IPS-15b (cell line): ENCODE results near the gene PTBP3.
"Not testable (repeated sequence)": the region's sequence is repeated elsewhere in the genome, so short reads cannot be mapped to it uniquely, and the experiment has no call there.

Experiments used
- H3K27me3 ChIP-seq: one replicate; pipeline ENCODE4 v1.6.1; 2013; ENCODE audit warnings: low read length; ENCODE audit not compliant: control insufficient read depth, insufficient read depth
- H3K36me3 ChIP-seq: one replicate; pipeline ENCODE4 v1.6.1; 2013; ENCODE audit warnings: low read length; ENCODE audit not compliant: control insufficient read depth, insufficient read depth
- H3K4me1 ChIP-seq: one replicate; pipeline ENCODE4 v1.6.1; 2013; ENCODE audit warnings: mild to moderate bottlenecking, low read length; ENCODE audit not compliant: control insufficient read depth, insufficient read depth
- H3K4me3 ChIP-seq: one replicate; pipeline ENCODE4 v1.5.1; 2013; ENCODE audit warnings: low read depth, low read length
- H3K9ac ChIP-seq: one replicate; pipeline ENCODE4 v1.6.1; 2013; ENCODE audit warnings: low read depth, mild to moderate bottlenecking, low read length
- H3K9me3 ChIP-seq: one replicate; pipeline ENCODE4 v1.6.1; 2013; ENCODE audit warnings: mild to moderate bottlenecking, low read length; ENCODE audit not compliant: control insufficient read depth, insufficient read depth

Gene PTBP3

DNA sequence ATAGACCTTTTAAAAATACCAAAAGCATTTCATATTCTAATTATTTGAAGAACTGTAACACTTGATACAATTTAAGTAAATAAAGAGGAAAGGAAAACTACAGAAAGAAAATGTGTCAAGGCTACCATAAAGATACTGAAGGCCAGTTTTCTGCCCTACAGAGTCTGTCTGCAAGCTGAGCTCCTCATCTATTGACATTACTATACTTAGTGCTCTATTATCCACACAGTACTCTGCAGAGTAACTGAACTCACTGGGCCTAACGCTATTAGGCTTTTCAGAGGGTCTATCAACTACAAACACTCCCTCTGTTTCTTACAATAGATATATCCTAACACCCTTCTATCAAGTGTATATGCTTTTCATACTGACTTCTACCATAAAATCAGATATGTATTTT lies 101.2 kb downstream of the PTBP3 start:
- Histone ChIP-seq H3K4me1 (no peaks in the 10 kb centered on the region), H3K4me3 (no peak overlapping the region), H3K9me3 (no peaks in the 10 kb centered on the region), H3K27me3 (no peaks in the 10 kb centered on the region), H3K9ac (no peak overlapping the region), H3K36me3 (no peaks in the 10 kb centered on the region)

DNA sequence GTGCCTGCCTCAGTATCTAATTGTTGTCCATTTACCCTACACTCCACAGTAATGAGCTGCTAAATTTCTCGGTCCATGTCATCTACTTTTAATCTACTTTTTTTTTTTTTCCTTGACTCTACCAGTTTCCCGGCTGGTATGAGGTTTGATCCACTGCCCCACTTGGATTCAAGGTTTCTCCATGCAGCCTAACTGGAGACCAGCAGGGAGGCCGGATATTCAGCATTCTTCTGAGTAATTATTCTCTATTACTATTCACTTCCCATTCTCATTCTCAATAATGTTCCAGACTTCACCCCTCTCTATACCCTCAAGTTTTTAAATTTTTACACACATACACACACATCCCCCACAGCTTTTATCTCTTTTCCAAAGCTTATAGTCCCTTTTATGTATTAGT lies 107.3 kb downstream of the PTBP3 start:
- Histone ChIP-seq H3K36me3 (no peaks in the 10 kb centered on the region), H3K4me3 (no peak overlapping the region)

GRCh38 chr9:112224401-112225289 lies 108.8 kb downstream of the PTBP3 start:
- Histone ChIP-seq H3K9ac (no peak overlapping the region), H3K36me3 (no peaks in the 10 kb centered on the region), H3K9me3 (no peaks in the 10 kb centered on the region), H3K27me3 (no peaks in the 10 kb centered on the region), H3K4me1 (no peaks in the 10 kb centered on the region), H3K4me3 (no peak overlapping the region)

More for the DNA sequence above, 107.3 kb downstream of the PTBP3 start:
- no peak overlapping the region for H3K9ac ChIP-seq
- no peaks in the 10 kb centered on the region for H3K4me1 ChIP-seq
- no peaks in the 10 kb centered on the region for H3K27me3 ChIP-seq
- no peaks in the 10 kb centered on the region for H3K9me3 ChIP-seq

GRCh38 chr9:112218908-112219307 lies 114.5 kb downstream of the PTBP3 start:
- Histone ChIP-seq H3K4me1 (no peaks in the 10 kb centered on the region), H3K36me3 (no peaks in the 10 kb centered on the region), H3K9me3 (no peaks in the 10 kb centered on the region), H3K9ac (no peak overlapping the region), H3K4me3 (no peak overlapping the region), H3K27me3 (no peaks in the 10 kb centered on the region)

GRCh38 chr9:112212926-112213325 lies 120.5 kb downstream of the PTBP3 start:
- no peak overlapping the region for H3K9ac ChIP-seq
- H3K4me3 ChIP-seq: no peak overlapping the region
- no peaks in the 10 kb centered on the region for H3K27me3 ChIP-seq
- H3K9me3 ChIP-seq: no peaks in the 10 kb centered on the region
- H3K4me1 ChIP-seq: no peaks in the 10 kb centered on the region
- H3K36me3 ChIP-seq: no peaks in the 10 kb centered on the region

DNA sequence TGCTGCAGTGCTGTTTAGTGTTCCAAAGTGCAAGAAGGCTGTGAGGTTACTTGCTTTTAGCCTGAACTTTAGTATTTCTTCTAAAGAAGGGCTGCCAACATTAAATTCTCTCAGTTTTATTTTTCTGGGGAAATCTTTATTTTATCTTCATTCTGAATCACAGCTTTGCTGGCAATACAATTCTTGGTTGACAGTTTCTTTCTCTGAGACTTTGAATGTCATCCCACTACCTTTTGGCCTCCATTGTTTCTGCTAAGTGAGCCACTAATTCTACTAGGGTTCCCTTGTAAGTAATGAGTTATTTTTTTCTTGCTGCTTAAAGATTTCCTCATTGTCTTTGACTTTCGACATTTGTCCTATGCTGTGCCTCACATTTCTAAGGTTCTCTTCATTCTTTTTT lies 126.0 kb downstream of the PTBP3 start:
- Histone ChIP-seq H3K9ac (no peak overlapping the region), H3K9me3 (no peaks in the 10 kb centered on the region), H3K27me3 (no peaks in the 10 kb centered on the region), H3K36me3 (no peaks in the 10 kb centered on the region), H3K4me1 (no peaks in the 10 kb centered on the region), H3K4me3 (no peak overlapping the region)

DNA sequence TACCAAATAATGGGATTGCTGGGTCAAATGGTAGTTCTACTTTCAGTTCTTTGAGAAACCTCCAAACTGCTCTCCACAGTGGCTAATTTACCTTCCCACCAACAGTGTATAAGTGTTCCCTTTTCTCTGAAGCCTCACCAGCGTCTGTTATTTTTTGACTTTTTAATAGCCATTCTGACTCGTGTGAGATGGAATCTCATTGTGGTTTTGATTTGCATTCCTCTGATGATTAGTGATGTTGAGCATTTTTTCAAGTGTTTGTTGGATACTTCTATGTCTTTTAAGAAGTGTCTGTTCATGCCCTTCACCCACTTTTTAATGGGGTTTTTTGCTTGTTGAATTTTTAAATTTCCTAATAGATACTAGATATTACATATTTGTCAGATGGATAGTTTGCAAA lies 129.9 kb downstream of the PTBP3 start:
- H3K4me3 ChIP-seq: no peak overlapping the region
- H3K27me3 ChIP-seq: no peaks in the 10 kb centered on the region
- no peak overlapping the region for H3K9ac ChIP-seq
- no peaks in the 10 kb centered on the region for H3K9me3 ChIP-seq
- no peaks in the 10 kb centered on the region for H3K4me1 ChIP-seq
- no peaks in the 10 kb centered on the region for H3K36me3 ChIP-seq

DNA sequence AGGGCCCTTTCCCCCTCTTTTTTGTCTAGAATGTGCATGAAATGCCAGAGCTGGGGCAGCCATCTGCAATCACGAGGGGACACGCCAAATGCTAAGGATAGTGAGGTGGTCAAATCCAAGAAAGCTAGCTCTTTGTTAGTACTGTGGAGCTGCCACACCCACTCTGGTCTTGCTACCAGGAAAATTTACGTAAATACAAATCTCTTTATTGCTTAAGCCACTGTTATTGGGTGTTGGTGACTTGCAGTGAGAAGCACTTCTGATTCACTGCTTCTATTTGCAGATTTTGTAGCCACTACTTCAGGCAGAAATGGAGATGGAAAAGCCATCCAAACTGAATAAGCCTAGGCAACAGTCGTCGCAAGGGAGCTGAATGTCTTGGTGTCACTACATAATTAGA lies 132.7 kb downstream of the PTBP3 start:
- Histone ChIP-seq H3K27me3 (no peaks in the 10 kb centered on the region), H3K36me3 (no peaks in the 10 kb centered on the region), H3K9me3 (no peaks in the 10 kb centered on the region), H3K4me3 (no peak overlapping the region), H3K9ac (no peak overlapping the region), H3K4me1 (no peaks in the 10 kb centered on the region)

- H3K4me3 ChIP-seq: no peak overlapping the region
- peaks cover 10% of the 10 kb centered on the region for H3K4me1 ChIP-seq
- no peaks in the 10 kb centered on the region for H3K27me3 ChIP-seq
- no peaks in the 10 kb centered on the region for H3K36me3 ChIP-seq
- no peaks in the 10 kb centered on the region for H3K9me3 ChIP-seq
- no peak overlapping the region for H3K9ac ChIP-seq
Observed at GRCh38 chr9:112198646-112199045, 134.8 kb downstream of the PTBP3 start.

DNA sequence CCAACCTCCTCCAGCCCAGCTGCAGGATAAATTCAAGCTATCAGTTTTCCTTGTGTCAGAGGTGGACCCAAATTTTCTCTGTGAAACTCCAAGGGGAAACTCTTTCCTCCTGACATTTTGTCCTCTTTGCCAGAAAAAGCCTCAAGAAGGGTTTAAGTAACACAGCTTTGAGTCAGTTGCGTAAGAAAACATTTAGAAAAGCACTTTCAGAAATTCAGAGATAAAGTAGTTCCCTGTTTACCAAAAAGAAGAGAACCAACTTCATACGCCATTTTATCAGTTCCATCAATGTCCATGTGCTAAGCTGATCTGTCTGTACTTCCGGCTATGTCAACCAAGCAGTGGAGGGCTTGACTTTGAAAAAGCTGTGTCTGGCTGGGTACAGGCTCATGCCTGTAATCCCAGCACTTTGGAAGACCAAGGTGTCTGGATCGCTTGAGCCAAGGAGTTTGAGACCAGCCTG lies 138.4 kb downstream of the PTBP3 start:
- H3K27me3 ChIP-seq: no peaks in the 10 kb centered on the region
- peaks cover 13% of the 10 kb centered on the region for H3K4me1 ChIP-seq
- no peak overlapping the region for H3K4me3 ChIP-seq
- no peaks in the 10 kb centered on the region for H3K9me3 ChIP-seq
- H3K9ac ChIP-seq: no peak overlapping the region
- no peaks in the 10 kb centered on the region for H3K36me3 ChIP-seq

- Histone ChIP-seq H3K9ac (no peak overlapping the region), H3K4me3 (no peak overlapping the region), H3K4me1 (peaks cover 13% of the 10 kb centered on the region), H3K27me3 (no peaks in the 10 kb centered on the region), H3K36me3 (no peaks in the 10 kb centered on the region), H3K9me3 (no peaks in the 10 kb centered on the region)
Observed at GRCh38 chr9:112193572-112194288, 139.7 kb downstream of the PTBP3 start.

DNA sequence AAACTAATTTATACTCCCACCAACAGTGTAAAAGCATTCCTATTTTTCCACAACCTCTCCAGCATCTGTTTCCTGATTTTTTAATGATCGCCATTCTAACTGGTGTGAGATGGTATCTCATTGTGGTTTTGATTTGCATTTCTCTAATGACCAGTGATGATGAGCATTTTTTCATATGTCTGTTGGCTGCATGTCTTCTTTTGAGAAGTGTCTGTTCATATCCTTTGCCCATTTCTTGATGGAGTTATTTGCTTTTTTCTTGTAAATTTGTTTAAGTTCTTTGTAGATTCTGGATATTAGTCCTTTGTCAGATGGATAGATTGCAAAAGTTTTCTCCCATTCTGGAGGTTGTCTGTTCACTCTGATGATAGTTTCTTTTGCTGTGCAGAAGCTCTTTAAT lies 143.1 kb downstream of the PTBP3 start:
- not testable (repeated sequence) for H3K9me3 ChIP-seq, H3K9ac ChIP-seq, H3K4me3 ChIP-seq, H3K36me3 ChIP-seq, H3K27me3 ChIP-seq
- peaks cover 13% of the 10 kb centered on the region for H3K4me1 ChIP-seq
